Measurements from ENCODE around the gene TDRD3.

The TDRD3 gene

DNA sequence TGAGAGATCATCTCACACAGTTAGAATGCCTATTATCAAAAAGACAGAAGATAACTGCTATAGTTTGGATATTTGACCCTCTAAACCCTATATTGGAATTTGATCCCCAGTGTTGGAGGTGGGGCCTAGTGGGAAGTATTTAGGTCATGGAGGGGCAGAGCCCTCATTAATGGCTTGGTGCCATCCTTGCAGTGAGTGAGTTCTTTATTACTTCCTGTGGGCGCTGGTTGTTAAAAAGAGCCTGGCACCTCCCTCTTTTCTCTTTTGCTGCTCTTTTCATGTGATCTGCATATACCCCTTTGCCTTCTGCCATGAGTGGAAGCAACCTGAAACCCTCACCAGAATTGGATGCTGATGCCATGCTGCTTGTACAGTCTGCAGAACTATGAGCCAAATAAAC, 66.8 kb downstream of the TDRD3 start:
- DNase-seq: no peak

GRCh38 chr13:60467098-60467497, 70.1 kb downstream of the TDRD3 start:
- no peak for DNase-seq

- no peak for DNase-seq
Observed at GRCh38 chr13:60479273-60479672, 82.3 kb downstream of the TDRD3 start.

GRCh38 chr13:60482012-60482411, 85.0 kb downstream of the TDRD3 start:
- DNase-seq: no peak

DNA sequence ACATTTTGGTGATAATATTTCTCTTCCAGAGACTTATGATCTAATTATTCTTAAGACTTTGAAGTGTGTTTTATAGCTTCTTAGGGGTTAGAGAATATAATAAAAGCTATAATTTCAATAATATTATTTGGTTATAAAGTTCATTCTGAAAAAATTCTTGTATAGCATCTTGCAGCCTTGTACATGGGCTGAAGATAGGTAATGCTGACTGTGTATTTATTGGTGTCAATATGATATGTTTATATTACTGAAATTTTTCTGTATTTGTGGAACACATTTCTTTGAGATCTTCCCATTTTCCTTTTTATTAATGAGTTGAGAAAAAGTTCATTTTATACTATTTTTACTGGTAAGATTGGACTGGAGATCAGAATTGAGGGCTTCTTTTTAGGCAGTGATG, 87.8 kb downstream of the TDRD3 start:
- DNase-seq: no peak

- DNase-seq: no peak
Observed at GRCh38 chr13:60491531-60491930, 94.5 kb downstream of the TDRD3 start.

- no peak for DNase-seq
Observed at GRCh38 chr13:60492187-60492586, 95.2 kb downstream of the TDRD3 start.

GRCh38 chr13:60494296-60494695, 97.3 kb downstream of the TDRD3 start:
- DNase-seq: no peak

DNA sequence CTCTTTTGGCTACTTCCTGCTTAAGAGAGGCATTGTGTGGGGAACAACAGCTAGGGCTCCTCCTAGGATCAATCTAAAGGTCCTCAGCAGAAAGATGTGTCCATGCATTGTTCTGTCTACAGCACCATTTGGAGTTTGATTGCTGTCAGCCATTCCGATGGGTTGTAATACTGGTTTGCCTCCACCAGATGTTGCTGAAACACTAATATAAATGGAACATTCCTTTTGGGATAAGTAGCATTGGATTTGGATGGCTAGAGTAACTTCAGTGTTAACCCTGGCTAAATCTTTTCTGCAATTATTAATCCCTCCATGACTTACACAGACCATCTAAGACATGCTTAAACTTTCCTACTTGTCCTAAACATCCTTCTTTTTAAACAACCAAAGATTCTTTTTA, 104.2 kb downstream of the TDRD3 start:
- DNase-seq: no peak

DNA sequence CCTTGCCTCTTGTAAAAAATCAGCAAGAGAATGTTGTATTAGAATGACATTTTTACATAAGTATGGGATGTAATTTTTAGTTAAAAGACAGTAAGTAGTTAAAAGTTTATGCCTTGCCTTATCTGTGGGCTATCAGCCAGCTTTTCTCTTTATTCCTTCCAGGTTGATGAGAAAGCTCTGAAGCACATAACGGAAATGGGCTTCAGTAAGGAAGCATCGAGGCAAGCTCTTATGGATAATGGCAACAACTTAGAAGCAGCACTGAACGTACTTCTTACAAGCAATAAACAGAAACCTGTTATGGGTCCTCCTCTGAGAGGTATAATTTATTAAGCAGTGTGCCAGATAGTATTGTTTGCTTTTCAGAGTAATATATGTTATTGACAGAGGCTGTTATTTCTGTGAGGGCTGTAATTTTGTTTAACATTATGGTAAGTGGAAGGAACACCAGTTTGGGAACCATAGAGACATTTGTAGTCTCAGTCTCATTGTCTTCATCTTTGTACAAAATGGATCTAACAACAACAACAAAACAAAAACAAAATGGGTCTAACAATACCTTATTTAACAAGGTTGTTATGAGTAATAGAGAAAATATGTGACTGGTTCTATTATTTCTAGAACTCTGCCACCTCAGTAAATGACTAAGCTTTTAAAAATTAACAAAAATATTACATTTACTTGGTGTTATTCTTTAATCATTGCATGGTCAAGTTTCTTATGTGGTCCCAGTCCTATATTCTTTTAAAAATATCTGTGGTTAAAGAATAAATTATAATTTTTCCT, 112.8 kb downstream of the TDRD3 start:
- DNase-seq: no peak

GRCh38 chr13:60511637-60512036, 114.6 kb downstream of the TDRD3 start:
- DNase-seq: no peak

DNA sequence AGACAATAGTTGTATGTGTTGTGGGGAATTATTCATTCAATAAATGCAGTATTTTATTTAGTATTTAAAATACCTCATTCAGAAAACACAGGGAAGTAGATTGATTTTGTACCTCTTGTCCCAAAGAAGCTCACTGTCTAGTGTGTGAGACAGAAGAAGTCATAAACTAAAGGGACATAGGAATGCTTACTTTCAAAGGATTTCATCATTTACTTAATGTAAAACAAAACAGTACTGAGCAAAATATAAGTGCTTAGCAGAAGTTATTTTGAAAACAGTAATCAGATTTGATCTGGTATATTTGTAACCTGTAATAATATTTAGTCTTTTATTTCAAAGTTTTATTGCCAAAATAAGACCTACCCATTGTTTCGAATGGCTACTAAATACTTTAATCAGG, 117.9 kb downstream of the TDRD3 start:
- DNase-seq: no peak

DNA sequence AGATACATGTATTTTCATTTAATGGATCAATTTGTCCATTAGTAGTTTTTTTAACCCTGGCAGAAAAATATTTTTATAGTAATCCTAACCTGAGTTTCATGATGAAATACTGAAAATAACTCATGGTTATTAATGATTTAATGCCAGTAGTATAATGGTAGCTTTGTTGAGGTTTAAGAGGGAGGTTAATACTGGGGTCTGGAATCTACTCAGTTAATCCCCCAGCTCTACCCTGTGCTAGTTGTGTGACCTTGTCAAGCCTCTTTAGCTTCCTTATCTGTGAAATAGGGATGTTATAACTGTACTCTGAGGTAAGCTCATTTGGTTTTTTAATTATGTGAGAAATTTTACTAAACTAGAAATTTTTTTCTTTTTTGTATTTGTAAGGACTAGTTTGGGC, 122.5 kb downstream of the TDRD3 start:
- DNase-seq: no peak

GRCh38 chr13:60520902-60521569, 124.0 kb downstream of the TDRD3 start:
- DNase-seq: no peak

GRCh38 chr13:60538566-60538965, 141.5 kb downstream of the TDRD3 start:
- DNase-seq: no peak

GRCh38 chr13:60540276-60540675, 143.3 kb downstream of the TDRD3 start:
- DNase-seq: no peak

GRCh38 chr13:60562096-60562780, 165.2 kb downstream of the TDRD3 start:
- no peak for DNase-seq

- no peak for DNase-seq
Observed at GRCh38 chr13:60571571-60571970, 174.6 kb downstream of the TDRD3 start.

- no peak for DNase-seq
Observed at GRCh38 chr13:60572003-60572798, 175.2 kb downstream of the TDRD3 start.

DNA sequence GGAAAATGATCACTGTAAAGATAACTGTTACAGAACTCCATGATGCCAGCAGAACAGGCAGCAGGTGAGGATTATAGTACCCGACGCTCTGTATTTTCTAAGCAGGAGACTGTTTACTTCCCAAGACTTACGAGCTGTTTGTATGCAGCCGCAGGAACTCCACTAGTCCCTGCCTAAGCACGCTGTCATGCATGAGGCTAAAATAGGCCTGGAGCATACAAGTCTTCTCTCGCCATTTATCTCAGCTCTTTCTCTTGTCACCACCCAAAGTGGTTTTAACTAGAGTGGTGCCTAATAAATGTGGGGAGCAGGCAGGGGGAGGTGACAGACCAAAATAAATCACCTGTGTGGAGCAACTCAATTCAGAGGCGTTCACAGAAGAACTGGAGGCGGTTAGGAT, 175.8 kb downstream of the TDRD3 start:
- no peak for DNase-seq

- no peak for DNase-seq
Observed at GRCh38 chr13:60574735-60575134, 177.7 kb downstream of the TDRD3 start.

DNA sequence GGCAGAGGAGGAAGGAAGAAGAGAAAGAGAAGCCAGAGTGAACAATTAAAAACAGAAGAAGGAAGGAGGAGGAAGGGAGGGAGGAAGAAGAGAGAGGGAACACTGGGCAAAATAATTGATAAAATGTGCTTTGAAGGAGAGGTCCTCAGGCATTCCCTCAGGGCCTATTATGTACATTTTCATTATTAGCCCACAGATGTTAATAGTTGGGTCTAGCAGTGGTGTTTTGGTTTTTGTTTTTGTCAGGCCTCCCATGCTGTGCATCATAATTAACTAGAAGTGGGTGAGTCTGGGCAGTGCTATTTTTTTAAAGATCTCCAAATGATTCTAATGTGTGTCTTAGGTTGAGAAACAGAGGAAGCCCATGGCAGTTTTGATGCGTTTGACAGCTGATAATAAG, 178.1 kb downstream of the TDRD3 start:
- no peak for DNase-seq

DNA sequence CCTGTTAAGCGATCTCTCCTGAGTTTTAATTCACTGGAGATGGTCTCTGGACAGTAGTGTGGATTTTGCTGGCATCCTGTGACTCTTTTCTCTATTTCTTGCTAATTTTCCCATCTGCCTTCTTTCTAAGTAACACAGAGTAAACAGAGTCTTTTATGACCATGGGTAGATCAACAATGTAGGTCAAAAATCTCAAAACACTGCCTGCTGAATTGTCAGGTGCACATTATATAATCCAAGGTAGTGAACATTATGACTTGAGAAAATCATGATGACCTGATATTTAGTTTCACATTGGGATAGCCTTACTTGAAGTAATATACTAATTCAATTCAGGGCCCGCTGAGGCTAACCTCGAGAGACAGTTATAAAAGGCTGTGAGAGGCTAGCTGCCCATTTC, 180.7 kb downstream of the TDRD3 start:
- no peak for DNase-seq

Measured in DMS79 treated with DMSO at 0.1 percent for 48 hours (cell line).